HuH-7 (cell line): ENCODE measurements around the gene CNTN4.
A peak's percentile ranks its signal among the peaks of the same experiment; 100 is the strongest.

Source experiments
- DNase-seq: peaks from one replicate; pipeline ENCODE4 v3.0.0; 2011; ENCODE audit warnings: low spot score

Gene CNTN4

GRCh38 chr3:2266606-2267005 lies 167.9 kb downstream of the CNTN4 start:
- DNase-seq, result no peak

- DNase-seq, result no peak
Measured at GRCh38 chr3:2268779-2269178, 170.1 kb downstream of the CNTN4 start.

DNA sequence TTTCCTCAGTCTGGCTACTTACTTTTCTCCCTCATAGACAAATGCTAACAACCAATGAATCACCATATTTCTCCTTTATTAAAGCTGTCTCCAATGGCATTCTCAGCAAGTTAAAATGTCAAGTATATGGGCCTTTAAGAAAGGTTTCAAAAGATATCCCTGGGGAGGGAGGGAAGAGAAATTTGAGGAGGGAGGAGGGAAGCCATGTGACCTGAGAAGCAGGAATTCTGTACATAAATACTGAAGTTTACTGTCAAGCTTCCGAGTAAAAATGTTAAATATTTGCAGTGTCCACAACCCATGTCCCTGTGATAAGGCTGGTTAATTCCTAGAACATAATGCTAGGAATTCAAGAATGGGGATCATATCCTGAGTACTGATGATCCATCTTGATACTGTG lies 175.9 kb downstream of the CNTN4 start:
- DNase-seq, result no peak

DNA sequence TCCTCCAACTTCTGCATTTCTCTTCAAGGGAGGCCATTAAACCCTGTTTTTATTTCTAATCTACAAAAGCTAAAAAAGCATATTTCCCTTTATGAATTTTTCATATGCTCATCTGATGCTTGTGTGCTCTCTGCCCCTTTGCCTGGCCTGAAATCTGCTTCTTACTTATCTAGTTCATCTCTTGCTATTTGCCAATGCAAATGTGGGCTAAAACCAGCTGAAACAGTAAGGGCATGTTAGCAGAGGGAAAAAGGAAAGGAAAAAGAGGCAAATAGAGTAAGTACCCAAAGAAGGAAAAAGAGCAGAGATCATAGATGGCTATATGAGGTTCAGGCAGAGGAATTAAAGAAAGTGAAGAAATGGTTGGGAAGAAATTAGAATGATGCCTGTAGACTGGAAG lies 185.2 kb downstream of the CNTN4 start:
- DNase-seq, result no peak

DNA sequence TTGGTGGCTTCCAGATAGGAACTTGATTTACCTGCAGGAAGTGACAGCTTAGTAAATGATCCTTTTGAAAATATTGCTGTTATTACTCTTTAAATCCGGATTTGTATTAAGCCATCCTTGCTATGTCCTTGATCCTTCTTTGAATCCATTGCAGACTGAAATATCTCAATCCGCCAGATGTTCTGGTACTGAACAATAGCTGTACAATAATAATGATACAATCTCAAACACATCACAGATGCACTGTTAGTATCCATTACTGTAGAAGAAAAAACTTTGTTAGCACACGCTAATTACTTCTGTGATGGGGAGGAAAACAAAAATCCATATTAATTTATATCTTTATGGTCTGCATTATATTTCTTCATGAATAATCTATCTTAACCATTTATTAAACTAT lies 202.3 kb downstream of the CNTN4 start:
- no peak for DNase-seq

DNA sequence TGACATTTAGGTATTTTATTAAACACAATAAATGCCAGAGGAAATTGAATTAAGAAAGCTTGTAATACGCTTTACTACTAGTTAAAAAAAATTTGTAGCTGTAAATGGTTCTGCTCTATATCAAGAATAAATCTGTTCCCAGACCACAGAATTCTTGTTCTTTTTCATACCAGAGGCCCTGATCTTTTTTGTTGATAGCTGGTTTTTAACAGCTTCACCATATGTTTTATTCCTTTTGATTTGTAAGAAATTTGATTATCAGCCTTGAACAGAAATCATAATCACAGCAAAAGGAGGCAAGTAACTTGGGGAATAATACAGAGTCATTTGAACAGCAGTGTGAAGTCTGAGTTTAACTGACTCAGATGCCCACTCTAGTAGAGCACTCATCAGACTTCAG lies 202.7 kb downstream of the CNTN4 start:
- no peak for DNase-seq

GRCh38 chr3:2303566-2303965 lies 204.9 kb downstream of the CNTN4 start:
- DNase-seq, result peak; percentile 8

GRCh38 chr3:2311022-2311421 lies 212.4 kb downstream of the CNTN4 start:
- no peak for DNase-seq

DNA sequence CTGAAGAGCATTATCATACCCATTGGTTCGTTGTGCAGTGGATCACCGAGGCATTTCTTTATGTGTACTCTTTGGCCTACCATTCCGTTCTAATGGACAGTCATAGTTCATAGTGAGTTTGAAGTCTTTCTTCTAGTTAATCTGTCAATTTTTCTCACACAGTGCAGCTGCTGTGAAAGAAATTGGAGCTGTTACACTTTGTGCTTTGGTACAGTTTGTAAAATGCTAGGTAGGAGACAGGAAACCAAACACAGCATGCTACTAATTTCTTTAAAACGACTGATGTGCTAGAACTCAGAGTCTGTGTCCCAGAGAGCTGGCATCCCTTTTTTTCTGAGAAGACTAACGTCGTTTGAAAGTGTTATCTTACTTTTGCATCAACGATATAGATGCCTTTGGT lies 218.9 kb downstream of the CNTN4 start:
- no peak for DNase-seq

DNA sequence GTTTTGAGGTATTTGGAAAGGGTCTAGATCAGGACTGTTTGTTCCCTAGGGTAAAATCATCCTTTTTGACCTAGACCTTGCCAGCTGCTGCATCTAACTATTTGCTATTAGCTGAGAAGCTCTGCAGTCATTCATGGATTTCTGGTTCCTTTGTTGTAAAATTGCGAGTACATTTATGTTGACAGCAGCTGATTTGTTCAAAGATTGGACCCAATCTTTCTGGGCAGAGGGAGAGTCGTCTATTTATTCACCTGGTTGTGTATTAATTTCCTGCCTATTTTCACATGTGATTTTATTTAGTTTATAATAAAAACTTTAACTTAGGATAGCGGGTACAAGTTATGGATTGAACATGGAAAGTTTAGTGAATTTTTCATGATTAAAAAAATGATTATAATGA lies 236.3 kb downstream of the CNTN4 start:
- DNase-seq, result no peak

DNA sequence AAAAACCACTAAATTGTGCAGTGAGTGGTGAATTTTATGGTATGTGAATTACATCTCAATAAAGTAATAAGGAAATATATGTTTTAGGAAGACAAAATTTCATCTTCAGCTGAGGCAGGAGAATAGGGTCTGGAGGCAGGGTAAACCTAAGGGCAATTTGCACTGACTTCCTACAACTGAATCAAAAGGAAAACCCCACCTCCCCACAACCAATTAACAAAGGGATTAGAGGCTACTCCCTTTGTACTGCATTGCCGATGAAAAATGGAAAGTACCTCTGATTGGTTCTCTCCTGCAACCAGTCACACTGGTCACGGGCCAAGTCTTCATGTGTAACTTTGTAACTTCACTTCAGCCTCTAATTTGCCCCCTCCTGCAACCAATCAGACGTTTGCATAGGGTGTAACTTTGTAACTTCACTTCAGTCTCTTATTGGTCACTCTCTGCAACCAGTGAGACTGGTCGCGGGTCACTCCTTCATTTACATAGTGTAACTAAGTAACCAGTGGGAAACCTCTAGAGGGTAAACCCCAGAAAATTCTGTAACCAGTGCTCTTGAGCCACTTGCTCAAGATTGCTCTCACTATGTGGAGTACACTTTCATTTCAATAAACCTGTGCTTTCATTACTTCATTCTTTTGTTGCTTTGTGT lies 244.5 kb downstream of the CNTN4 start:
- no peak for DNase-seq

DNA sequence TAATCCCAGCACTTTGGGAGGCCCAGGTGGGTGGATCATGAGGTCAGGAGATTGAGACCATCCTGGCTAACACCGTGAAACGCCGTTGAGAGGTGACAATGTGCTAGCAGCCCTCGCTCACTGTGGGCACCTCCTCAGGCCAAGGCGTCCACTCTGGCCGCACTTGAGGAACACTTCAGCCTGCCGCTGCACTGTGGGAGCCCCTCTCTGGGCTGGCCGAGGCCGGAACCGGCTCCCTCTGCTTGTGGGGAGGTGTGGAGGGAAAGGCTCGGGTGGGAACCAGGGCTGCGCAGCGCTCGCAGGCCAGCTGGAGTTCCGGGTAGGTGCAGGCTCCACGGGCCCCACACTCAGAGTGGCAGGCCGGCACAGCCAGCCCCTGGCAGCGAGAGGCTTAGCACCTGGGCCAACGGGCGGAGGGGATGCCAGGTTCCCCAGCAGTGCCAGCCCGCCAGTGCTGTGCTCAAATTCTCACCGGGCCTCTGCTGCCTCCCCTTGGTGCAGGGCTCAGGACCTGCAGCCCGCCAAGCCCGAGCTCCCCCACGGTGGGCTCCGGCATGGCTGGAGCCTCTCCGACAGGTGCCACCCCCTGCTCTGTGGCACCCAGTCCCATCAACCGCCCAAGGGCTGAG lies 253.6 kb downstream of the CNTN4 start:
- no peak for DNase-seq

DNA sequence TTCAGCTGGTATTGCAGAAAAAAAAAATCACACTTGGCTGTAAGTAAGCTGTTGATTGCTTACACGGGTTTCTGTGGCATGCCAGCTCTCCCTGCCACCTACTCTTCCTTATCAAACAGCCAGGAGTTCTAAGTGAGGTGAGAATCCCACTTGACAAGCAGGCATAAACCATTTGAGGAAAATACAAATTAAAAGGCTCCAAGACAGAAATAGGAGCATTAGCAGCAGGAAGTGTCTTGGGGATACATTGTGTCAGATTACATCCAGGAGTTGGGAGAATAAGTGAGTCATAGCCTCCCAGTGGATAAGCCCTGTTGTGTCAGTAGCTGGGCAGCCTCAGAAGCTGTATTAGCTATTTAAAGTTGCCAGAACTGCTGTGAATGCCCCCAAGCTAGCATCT lies 256.0 kb downstream of the CNTN4 start:
- DNase-seq, result no peak

DNA sequence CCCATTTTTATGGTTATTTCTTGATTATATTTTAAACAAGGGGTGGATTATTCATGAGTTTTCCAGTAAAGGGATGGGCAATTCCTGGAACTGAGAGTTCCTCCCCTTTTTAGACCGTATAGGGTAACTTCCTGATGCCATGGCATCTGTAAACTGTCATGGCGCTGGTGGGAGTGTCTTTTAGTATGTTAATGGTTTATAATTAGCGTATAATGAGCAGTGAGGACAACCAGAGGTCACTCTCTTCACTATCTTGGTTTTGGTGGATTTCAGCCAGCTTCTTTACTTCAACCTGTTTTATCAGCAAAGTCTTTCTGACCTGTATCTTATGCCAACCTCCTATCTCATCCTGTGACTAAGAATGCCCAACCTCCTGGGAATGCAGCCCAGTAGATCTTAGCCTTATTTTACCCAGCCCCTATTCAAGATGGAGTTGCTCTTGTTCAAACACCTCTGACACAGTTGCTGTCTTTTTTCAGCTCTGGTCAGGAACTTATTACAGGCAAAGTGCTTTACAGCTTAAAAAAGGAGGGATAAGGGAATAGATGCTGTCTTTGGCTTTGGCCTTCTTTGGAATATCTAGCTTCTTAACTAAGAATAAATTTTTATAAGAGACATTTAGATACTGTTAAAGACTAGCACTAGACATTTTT lies 257.8 kb downstream of the CNTN4 start:
- DNase-seq, result no peak

DNA sequence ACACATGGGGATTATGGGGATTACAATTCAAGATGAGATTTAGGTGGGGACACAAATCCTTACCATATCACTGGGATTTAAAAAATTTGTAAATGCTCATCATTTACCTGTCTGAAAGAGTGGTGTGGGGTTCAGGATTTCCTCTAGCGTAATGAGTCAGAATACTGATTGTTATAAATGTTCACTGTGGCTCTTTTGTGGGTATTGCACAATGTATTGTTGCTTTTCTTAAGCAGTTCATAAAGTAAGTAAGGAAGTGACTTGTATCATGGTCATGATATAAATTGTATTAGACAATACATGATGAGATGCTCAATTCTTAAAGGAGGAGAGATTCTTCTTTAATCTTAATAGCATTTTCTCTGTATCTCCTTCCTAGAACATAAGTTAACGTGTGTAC lies 262.1 kb downstream of the CNTN4 start:
- DNase-seq, result no peak

- no peak for DNase-seq
Measured at GRCh38 chr3:2362122-2362521, 263.5 kb downstream of the CNTN4 start.

DNA sequence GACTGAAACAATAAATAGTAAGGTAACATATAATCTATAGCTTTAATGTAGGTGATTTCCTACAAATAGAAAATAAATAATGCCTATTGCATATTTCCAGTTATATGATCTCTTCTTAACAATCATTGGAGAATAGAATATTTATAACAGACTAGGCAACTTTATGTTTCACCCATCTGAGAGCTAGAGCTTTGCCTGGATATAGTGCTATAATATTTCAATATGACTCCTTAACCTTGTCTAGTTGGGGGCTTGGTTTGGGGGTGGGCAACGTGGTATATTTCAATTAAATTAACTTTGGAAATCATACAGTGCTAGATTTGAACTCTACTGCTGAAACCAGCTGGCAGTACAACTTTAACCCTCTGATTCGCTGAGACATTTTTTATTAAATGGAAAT lies 265.2 kb downstream of the CNTN4 start:
- DNase-seq, result no peak

DNA sequence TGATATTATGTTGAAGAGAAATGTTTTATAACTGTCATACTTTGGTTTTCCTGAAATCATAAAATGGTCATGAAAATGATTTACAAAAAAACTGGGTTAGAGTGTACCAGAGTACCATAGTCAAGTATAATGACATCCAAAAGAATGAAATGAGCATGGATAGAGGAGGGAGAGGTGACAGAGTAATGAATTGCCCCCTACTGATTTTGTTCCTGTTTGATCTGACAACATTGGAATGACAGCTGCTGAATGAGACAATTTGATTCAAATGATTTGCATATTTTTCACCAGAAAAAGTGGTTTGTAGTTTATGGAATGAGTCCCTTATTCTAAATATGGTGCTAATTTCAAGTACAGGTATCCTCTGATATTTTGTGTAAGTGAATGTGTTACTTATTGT lies 271.7 kb downstream of the CNTN4 start:
- DNase-seq, result no peak

GRCh38 chr3:2372306-2372705 lies 273.6 kb downstream of the CNTN4 start:
- DNase-seq, result no peak

DNA sequence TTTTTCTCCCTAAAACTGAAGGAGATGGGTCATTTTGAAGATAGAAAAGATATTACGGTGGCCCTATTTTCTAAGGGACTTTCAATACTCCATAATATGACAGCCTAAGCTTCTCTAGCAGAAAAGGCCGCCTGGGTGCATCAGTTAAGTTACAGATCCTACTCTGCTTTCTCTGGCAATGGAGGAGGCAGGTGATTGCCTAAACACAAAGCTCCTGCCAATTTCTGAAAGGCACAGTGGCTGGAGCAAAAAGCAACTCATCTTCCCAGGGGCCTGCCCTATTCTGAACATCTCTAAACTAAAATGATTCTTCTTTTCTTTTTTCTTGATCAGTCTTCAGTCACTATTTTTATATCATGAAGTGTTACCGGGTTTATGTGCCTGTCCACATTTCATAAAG lies 276.7 kb downstream of the CNTN4 start:
- DNase-seq, result no peak

DNA sequence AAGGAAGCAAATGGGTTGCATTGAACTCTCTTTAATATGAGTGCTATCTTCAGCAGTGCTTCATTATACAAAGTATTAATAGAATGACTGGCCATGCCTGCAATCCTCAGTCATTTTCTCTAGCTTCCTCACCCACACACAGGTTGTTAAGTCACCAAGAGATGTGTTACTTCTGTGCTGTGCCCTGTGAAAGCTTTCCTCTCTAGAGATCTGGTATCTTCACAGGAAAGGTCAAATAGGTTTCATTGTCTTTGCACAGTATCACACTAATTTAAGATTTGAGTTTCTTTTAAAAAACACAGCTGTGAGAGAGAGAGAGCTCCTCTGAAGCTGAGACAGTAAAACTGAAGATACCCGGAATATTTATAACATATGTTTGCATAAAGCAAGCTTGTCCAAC lies 278.6 kb downstream of the CNTN4 start:
- DNase-seq, result no peak

GRCh38 chr3:2390926-2391532 lies 292.4 kb downstream of the CNTN4 start:
- no peak for DNase-seq

DNA sequence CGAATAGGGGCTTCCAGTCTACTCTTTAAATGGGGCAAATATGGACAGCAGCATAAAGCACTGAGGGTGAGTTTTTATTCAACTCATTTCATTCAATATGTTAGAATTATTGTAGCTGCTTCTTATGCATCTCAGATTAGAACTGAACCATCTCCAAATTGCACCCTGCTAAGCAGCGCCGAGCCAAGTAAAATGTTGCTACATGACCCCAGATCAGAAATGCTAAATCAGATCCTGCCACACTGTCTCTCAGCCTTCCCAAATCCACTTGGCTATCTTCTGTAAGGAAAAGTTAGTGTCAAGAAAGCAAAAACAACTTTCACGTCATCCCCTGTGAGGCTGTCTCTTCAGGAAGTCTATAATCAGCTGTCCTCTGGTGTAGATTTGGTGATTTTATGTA lies 293.2 kb downstream of the CNTN4 start:
- DNase-seq, result no peak
